ENCODE measurements around the gene CLCN6. TPM values are rescaled to one million over a fixed set of nuclear protein-coding genes. Genes with fewer than 3 reads are reported as not detected.

Gene CLCN6
- polyA plus RNA-seq, 2 of the 4 experiments (the other 2 are of a cell fraction): 5.7 to 9.0 TPM

- TF ChIP-seq NPAS2 (CRISPR knock-in tag; IDR thresholded peaks at IDR 0.05; ENCODE audit: borderline replicate concordance): no peak
- TF ChIP-seq CHD4 (IDR thresholded peaks at IDR 0.05; ENCODE audit: borderline replicate concordance): no peak
- TF ChIP-seq JUNB (IDR thresholded peaks at IDR 0.05): no peak
Measured at GRCh38 chr1:11839727-11840705, 34.0 kb downstream of the CLCN6 start (continued).

GRCh38 chr1:11841245-11842153 is 35.5 kb downstream of the CLCN6 start:
- Histone ChIP-seq H3K4me3 (no peak overlapping the region), H3K4me2 (no peak overlapping the region), H3K27ac (no peak overlapping the region), H3K4me1 (no peaks in the 10 kb centered on the region), H3K9me3 (no peaks in the 10 kb centered on the region)
- no peak for ATAC-seq
- ChIA-PET CTCF (interaction anchor here (0.8 to 2.5 kb wide), 8 partner anchors 10 to 190 kb away, joined by 3 to 9 read pairs (median 4); no protein-coding TSS in a partner anchor), POLR2A (no interaction called here)
- 86% methylated on average over 17 of the region's 17 CpGs for WGBS (ENCODE audit: missing lambda C conversion rate)
- FAIRE-seq: no peak
- TF ChIP-seq CHD2 (IDR thresholded peaks at IDR 0.05; ENCODE audit: low read length, partially characterized antibody): no peak
- TF ChIP-seq CTCF (IDR thresholded peaks at IDR 0.05): no peak
- TF ChIP-seq NPAS2 (CRISPR knock-in tag; IDR thresholded peaks at IDR 0.05; ENCODE audit: borderline replicate concordance): no peak
- TF ChIP-seq ESRRA (IDR thresholded peaks at IDR 0.05; ENCODE audit: borderline replicate concordance, low read length): no peak
- no peak for TF ChIP-seq NR3C1 (IDR thresholded peaks at IDR 0.05)
- no peak for TF ChIP-seq HOXB13 (CRISPR knock-in tag; IDR thresholded peaks at IDR 0.05; ENCODE audit: low read depth)
- TF ChIP-seq JUN (IDR thresholded peaks at IDR 0.05): no peak
- no peak for TF ChIP-seq EP300 (IDR thresholded peaks at IDR 0.05)
- no peak for TF ChIP-seq HOXA7 (CRISPR knock-in tag; IDR thresholded peaks at IDR 0.05)
- no peak for TF ChIP-seq USF2 (IDR thresholded peaks at IDR 0.05)
- TF ChIP-seq ELK1 (IDR thresholded peaks at IDR 0.05; ENCODE audit: low read depth, low read length): no peak
- TF ChIP-seq GATA3 (IDR thresholded peaks at IDR 0.05; ENCODE audit: borderline replicate concordance): no peak
- TF ChIP-seq HMGXB4 (CRISPR knock-in tag; IDR thresholded peaks at IDR 0.05; ENCODE audit: borderline replicate concordance): no peak
- TF ChIP-seq POLR2AphosphoS2 (conservative IDR thresholded peaks at IDR 0.05; ENCODE audit: low read length): no peak
- no peak for TF ChIP-seq CEBPB (IDR thresholded peaks at IDR 0.05)
- TF ChIP-seq ZSCAN20 (CRISPR knock-in tag; IDR thresholded peaks at IDR 0.05): no peak
- no peak for TF ChIP-seq TP53 (CRISPR knock-in tag; IDR thresholded peaks at IDR 0.05)
- TF ChIP-seq RAD21 (conservative IDR thresholded peaks at IDR 0.05 in 1 of 2, IDR thresholded peaks at IDR 0.05 in 1 of 2): no peak
- DNase-seq (ENCODE audit: low read depth in 1 of 2, low spot score in 1 of 2): no peak

All from A549 (cell line).